ENCODE data around the gene SSBP3. TPM values are rescaled to one million over a fixed set of nuclear protein-coding genes. Genes with fewer than 3 reads are reported as not detected.

Gene SSBP3
- total and polyA plus RNA-seq, 2 of the 13 experiments (the other 11 are each of a cell fraction or from before 2014, with no cell fraction given) = 8.5 to 17.6 TPM

GRCh38 chr1:54407154-54407403 lies 885 bp upstream of the SSBP3 start:
- Histone ChIP-seq H3K27ac (ENCODE audit: extremely low read length, insufficient read depth, low read length) (peak overlapping the region; percentile 61), H3K27me3 (ENCODE audit: control insufficient read depth in 1 of 2, insufficient read depth in 2 of 2, low read length in 2 of 2) (no peaks in the 10 kb centered on the region; a peak in 1 of 5 replicates), H3K9me3 (ENCODE audit: low read length) (no peaks in the 10 kb centered on the region), H3K4me1 (ENCODE audit: insufficient read depth, low read length) (peaks cover 59% of the 10 kb centered on the region), H2AFZ (ENCODE audit: low read length) (no peak overlapping the region), H3K9ac (ENCODE audit: insufficient read depth, low read depth, low read length) (peak overlapping the region; percentile 68), H4K20me1 (ENCODE audit: insufficient read depth, low read length) (0 out of 2 replicates have a peak, but pooled peaks cover 4% of the 10 kb centered on the region), H3K79me2 (ENCODE audit: insufficient read depth, low read length) (peaks cover 5% of the 10 kb centered on the region), H3K36me3 (replicated peaks in 1 of 2; ENCODE audit: control insufficient read depth in 1 of 2, insufficient read depth in 2 of 2, low read length in 2 of 2) (peaks cover 0 to 8% of the 10 kb centered on the region in 2 experiments; a peak in 2 of 5 replicates), H3K4me3 (replicated peaks in 1 of 3; ENCODE audit: insufficient read depth in 1 of 3, low read depth in 2 of 3, low read length in 3 of 3) (peak overlapping the region; percentile 73 to 97 (median 75)), H3K4me2 (ENCODE audit: low read depth, low read length) (peak overlapping the region; percentile 92)
- TF ChIP-seq ZNF235 (CRISPR knock-in tag; IDR thresholded peaks at IDR 0.05; ENCODE audit: borderline replicate concordance) = 0 out of 2 replicates have a peak, but pooled peaks have one; percentile 56
- no peak for TF ChIP-seq HCFC1 (IDR thresholded peaks at IDR 0.05; ENCODE audit: low read depth, low read length)
- 0 out of 2 replicates have a peak, but pooled peaks have one; percentile 26 for TF ChIP-seq ZBTB7A (CRISPR knock-in tag; IDR thresholded peaks at IDR 0.05)
- 0 out of 2 replicates have a peak, but pooled peaks have one; percentile 1 for TF ChIP-seq BHLHE40 (IDR thresholded peaks at IDR 0.05; ENCODE audit: low read length)
- no peak for FAIRE-seq
- intact Hi-C loops (cut with micrococcal nuclease; ENCODE audit: unreplicated experiment) = loop anchor here (1.0 to 2.0 kb wide), 2 partner anchors 81 to 96 kb away; no protein-coding TSS in a partner anchor
- ChIA-PET POLR2A (interaction anchor here (0.6 to 2.3 kb wide), 9 partner anchors 51 to 415 kb away, joined by 3 to 29 read pairs (median 6); partner anchors contain the start of genes CYB5RL, MRPL37 and TMEM59), CTCF (ENCODE audit: low intra/inter-chr PET ratio, low total read pairs) (no interaction called here)
- in situ Hi-C loops (cut with HindIII; ENCODE audit: extremely low pct_ligation_motif_present, low pct_unique_long_range_greater_than_20kb) = loop anchor here (5.0 kb wide), 2 partner anchors 80 to 85 kb away; no protein-coding TSS in a partner anchor
- 0% methylated on average over 12 of the region's 12 CpGs for WGBS (ENCODE audit: low lambda C conversion rate)
- BruUV-seq (replicated peaks) = no TSS peak
- DNase-seq (ENCODE audit: low spot score) = no peak
- no peak for ATAC-seq

GRCh38 chr1:54405898-54406293 lies 298 bp downstream of the SSBP3 start:
- CTCF ChIA-PET (ENCODE audit: low intra/inter-chr PET ratio, low total read pairs) = interaction anchor here (1.2 kb wide), 1 partner anchor 95 kb away, joined by 3 read pairs; no protein-coding TSS in a partner anchor
- TF ChIP-seq CHD4 (IDR thresholded peaks at IDR 0.05; ENCODE audit: borderline replicate concordance, low read length) (no peak), DPF2 (CRISPR knock-in tag; IDR thresholded peaks at IDR 0.05; ENCODE audit: borderline replicate concordance, low read depth) (no peak), ZNF737 (CRISPR knock-in tag; IDR thresholded peaks at IDR 0.05; ENCODE audit: borderline replicate concordance) (no peak), ZNF646 (CRISPR knock-in tag; IDR thresholded peaks at IDR 0.05) (no peak)

More at GRCh38 chr1:54405898-54406293, 298 bp downstream of the SSBP3 start:
- Histone ChIP-seq H3K4me2 (ENCODE audit: low read depth, low read length) (no peak overlapping the region), H3K9me3 (ENCODE audit: low read length) (no peaks in the 10 kb centered on the region), H2AFZ (ENCODE audit: low read length) (no peak overlapping the region), H3K9ac (ENCODE audit: insufficient read depth, low read depth, low read length) (peak overlapping the region; percentile 50; the same call in 1 of the 2 replicates), H3K4me1 (ENCODE audit: insufficient read depth, low read length) (peaks cover 59% of the 10 kb centered on the region), H3K27ac (ENCODE audit: extremely low read length, insufficient read depth, low read length) (no peak overlapping the region), H3K36me3 (replicated peaks in 1 of 2; ENCODE audit: control insufficient read depth in 1 of 2, insufficient read depth in 2 of 2, low read length in 2 of 2) (peaks cover 4 to 19% of the 10 kb centered on the region in 2 experiments), H3K27me3 (ENCODE audit: control insufficient read depth in 1 of 2, insufficient read depth in 2 of 2, low read length in 2 of 2) (no peaks in the 10 kb centered on the region; a peak in 1 of 5 replicates), H4K20me1 (ENCODE audit: insufficient read depth, low read length) (0 out of 2 replicates have a peak, but pooled peaks cover 4% of the 10 kb centered on the region), H3K4me3 (replicated peaks in 1 of 3; ENCODE audit: insufficient read depth in 1 of 3, low read depth in 2 of 3, low read length in 3 of 3) (peak overlapping the region; percentile 49 to 81 (median 60); a peak in 4 of 6 replicates), H3K79me2 (ENCODE audit: insufficient read depth, low read length) (peaks cover 7% of the 10 kb centered on the region)
- DNase-seq (ENCODE audit: low spot score) = no peak
- in situ Hi-C loops (cut with HindIII; ENCODE audit: extremely low pct_ligation_motif_present, low pct_unique_long_range_greater_than_20kb) = loop anchor here (5.0 kb wide), 2 partner anchors 81 to 84 kb away; no protein-coding TSS in a partner anchor
- no peak for ATAC-seq
- no peak for FAIRE-seq
- no CpG with 5 or more reads among the region's 57 CpGs for whole genome bisulfite sequencing (ENCODE audit: low lambda C conversion rate)
- intact Hi-C loops (cut with micrococcal nuclease; ENCODE audit: unreplicated experiment) = loop anchor here (2.0 kb wide), 1 partner anchor 95 kb away; no protein-coding TSS in a partner anchor
- POLR2A ChIA-PET = interaction anchor here (1.0 to 2.3 kb wide), 8 partner anchors 9 to 206 kb away, joined by 3 to 29 read pairs (median 6); partner anchors contain the start of genes CYB5RL and MRPL37
- no TSS peak for BruUV-seq (replicated peaks)
